Measurements from ENCODE around the gene NTRK1.

GRCh38 chr1:156911577-156912298 is 51.1 kb downstream of the NTRK1 start:
- TF ChIP-seq, protein P1, sequence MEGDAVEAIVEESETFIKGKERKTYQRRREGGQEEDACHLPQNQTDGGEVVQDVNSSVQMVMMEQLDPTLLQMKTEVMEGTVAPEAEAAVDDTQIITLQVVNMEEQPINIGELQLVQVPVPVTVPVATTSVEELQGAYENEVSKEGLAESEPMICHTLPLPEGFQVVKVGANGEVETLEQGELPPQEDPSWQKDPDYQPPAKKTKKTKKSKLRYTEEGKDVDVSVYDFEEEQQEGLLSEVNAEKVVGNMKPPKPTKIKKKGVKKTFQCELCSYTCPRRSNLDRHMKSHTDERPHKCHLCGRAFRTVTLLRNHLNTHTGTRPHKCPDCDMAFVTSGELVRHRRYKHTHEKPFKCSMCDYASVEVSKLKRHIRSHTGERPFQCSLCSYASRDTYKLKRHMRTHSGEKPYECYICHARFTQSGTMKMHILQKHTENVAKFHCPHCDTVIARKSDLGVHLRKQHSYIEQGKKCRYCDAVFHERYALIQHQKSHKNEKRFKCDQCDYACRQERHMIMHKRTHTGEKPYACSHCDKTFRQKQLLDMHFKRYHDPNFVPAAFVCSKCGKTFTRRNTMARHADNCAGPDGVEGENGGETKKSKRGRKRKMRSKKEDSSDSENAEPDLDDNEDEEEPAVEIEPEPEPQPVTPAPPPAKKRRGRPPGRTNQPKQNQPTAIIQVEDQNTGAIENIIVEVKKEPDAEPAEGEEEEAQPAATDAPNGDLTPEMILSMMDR (IDR thresholded peaks at IDR 0.05): no peak
- no peak for TF ChIP-seq POLR2A (IDR thresholded peaks at IDR 0.05)
